GM18505 (cell line): ENCODE measurements around the gene HMCN1.

ENCODE experiments used
- ATAC-seq: cut with Tn5 transposase; IDR thresholded peaks from one replicate; pipeline ENCODE4 v1.9.1; 2021; ENCODE audit not compliant: unreplicated experiment
- POLR2A ChIP-seq: IDR thresholded peaks from 4 replicates; pipeline ENCODE4 v1.6.1; 2011; ENCODE audit warnings: borderline replicate concordance; ENCODE audit not compliant: insufficient read depth, insufficient read length; ENCODE audit errors: extremely low read depth

The HMCN1 gene

GRCh38 chr1:185935360-185935759 lies 201.2 kb downstream of the HMCN1 start:
- no peak for ATAC-seq
- no peak for TF ChIP-seq POLR2A

DNA sequence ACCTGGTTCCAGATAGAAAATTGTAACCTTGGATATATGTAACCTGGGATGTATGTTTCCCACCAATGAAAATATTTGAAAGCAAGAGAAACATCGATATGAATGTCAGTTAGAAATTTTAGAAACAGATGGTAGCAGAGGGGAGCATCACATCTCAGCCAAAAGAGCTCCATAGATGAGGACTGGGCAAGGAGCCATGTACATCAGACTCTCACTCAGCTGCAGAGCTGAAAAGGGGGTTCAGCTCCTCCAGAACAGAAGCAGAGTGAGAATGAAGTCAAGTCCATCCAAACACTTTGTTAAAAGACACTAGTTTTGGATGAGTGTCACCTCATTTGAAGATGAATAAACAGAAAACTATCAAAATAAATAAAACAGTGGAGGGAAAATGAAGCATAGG lies 202.4 kb downstream of the HMCN1 start:
- TF ChIP-seq POLR2A: no peak
- ATAC-seq: no peak

DNA sequence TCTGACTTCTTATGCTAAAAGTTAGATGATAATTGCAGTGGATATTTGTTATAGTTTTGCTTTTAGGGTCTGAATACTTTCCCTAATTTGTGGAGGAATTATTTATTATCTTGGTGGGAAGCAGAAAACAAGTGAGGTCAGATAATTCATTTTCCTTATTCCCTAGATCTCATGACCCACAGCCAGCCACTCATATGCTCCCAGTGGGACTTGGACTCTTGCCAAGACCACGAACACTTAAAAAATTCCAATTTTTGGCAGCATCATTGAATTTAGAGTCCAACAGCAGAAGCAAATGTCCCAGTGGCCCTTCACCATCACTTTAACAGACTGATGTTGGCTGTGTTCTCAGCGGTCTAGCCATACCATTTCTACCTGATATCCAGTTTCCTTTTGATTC lies 204.2 kb downstream of the HMCN1 start:
- TF ChIP-seq POLR2A: no peak

DNA sequence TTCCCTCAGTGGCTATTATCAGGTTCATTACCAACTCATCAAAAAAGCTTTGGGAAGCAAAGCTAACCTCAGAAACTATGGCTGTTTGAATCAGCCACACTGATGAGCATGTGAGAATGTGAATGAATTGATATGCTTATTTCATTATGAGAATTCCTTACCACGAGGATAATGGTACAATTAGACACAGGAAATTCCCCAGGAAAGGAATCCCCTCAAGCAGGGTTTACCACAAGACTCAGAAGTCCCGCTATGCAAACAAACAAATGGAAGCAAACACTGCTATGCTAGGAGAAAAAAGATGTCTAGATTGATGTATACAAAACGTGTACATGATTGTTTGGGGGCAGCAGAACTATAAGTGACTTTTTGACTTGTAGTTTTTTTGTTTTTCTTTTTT lies 205.0 kb downstream of the HMCN1 start:
- no peak for ATAC-seq
- TF ChIP-seq POLR2A: no peak

More for the DNA sequence above, 204.2 kb downstream of the HMCN1 start:
- ATAC-seq: no peak

GRCh38 chr1:185942961-185943360 lies 208.8 kb downstream of the HMCN1 start:
- no peak for TF ChIP-seq POLR2A
- no peak for ATAC-seq

DNA sequence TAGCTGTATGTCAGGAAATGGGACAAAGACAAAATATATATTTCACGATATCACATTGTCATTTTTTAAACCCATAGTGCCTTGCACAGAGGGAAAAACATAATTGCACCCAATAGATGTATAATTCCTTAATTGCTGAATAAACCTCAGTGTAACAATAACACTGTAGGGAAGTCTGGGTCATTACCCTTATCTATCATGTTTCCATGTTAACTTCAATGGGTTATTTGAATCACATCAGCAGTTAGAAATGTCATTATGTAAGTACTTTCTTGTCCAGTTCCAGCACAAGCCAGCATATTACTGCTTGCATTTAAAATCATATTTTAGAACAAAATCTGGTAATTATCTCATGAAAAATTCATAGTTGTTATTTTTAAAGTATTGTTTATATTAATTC lies 222.7 kb downstream of the HMCN1 start:
- no peak for TF ChIP-seq POLR2A
- no peak for ATAC-seq

DNA sequence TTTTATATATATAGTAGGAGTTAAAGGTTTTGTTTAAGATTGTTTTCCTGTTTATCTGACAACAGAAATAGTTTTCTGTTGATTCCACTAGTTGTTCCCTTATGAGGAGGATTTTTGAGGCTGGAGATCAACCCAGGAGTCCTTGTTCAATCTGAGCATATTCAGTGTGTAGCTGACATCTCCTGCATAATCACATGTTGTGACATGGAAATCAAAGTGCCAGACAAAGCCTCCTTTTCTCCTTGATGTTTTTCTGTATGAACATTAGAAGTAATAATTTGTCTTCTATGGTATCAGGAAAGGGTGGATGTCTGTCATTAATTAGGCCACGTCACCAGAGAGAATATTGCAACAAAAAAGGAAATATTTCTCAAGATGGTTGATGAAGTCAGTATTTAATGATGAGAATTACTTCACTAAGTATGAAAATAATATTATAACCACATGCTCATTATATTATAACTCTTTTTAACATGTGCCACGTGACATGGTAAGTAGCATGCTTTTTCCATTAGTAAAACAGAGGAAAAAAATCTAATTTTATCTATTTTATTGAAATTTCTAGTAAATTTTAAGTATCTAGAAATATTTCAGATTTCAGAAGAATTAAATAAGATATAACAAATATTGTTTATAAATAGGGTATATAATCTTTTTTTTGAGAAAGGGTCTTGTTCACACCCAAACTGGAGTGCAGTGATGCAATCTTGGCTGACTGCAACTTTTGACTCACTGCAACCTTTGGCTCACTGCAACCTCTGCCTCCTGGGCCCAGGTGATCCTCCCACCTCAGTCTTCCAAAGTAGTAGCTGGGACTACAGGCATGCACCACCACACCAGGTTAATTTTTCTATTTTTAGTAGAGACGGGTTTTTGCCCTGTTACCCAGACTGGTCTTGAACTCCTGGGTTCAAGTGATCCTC lies 223.5 kb downstream of the HMCN1 start:
- no peak for ATAC-seq
- no peak for TF ChIP-seq POLR2A

GRCh38 chr1:185960422-185961321 lies 226.5 kb downstream of the HMCN1 start:
- ATAC-seq: no peak
- no peak for TF ChIP-seq POLR2A

DNA sequence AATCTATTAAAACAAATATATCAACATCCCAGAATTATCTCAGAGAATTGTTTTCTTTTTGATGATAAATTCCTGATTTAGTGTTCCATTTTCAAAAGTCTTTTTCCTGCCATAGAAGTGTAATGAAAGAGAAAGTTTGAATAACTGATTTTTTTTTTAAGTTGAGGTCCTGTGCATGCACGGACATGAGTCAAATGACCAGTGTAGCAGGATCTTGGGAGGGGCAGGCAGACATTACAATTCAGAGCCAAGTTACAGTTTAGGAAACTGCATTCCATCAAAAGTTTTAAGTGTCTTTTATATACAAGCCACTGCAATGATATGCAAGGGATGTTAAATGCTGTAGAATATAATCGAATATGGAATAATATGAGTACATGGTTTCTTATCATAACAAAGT lies 227.5 kb downstream of the HMCN1 start:
- TF ChIP-seq POLR2A: no peak
- ATAC-seq: no peak

- ATAC-seq: no peak
Measured at GRCh38 chr1:185964946-185965345, 230.8 kb downstream of the HMCN1 start.

DNA sequence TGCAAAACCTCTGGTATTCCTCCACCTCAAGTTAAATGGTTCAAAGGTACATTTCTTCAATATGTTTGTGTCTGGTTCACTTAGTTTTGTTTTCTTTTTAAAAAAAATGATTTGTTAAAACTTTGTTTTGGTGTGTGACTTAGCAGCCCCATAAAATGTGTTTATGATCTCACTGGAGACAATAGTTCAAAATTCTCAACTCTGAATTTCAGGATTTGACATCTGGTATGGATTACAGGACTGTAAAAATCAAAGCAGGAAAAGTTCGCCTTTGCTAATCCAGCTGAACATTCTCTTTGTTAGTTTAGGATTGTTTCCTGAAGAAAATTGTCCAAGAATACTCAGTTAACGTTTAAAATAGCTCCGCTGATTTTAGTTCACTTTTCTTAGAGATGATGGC lies 231.7 kb downstream of the HMCN1 start:
- ATAC-seq: no peak
- TF ChIP-seq POLR2A: no peak

More at GRCh38 chr1:185964946-185965345, 230.8 kb downstream of the HMCN1 start:
- TF ChIP-seq POLR2A: no peak

GRCh38 chr1:185966471-185966870 lies 232.3 kb downstream of the HMCN1 start:
- ATAC-seq: no peak
- TF ChIP-seq POLR2A: no peak

- no peak for ATAC-seq
- TF ChIP-seq POLR2A: no peak
Measured at GRCh38 chr1:185969028-185969427, 234.8 kb downstream of the HMCN1 start.
